Activated CD4-positive, alpha-beta T cell treated with anti-CD3 and anti-CD28 coated beads for 24 hours (primary cell): ENCODE measurements around the gene MYO7B.

Source experiments
- DNase-seq, 2 donors: peaks; one replicate each; pipeline ENCODE4 v3.0.0-alpha.2; 2020; ENCODE audit warnings: low read depth in 2 of 2

The MYO7B gene

GRCh38 chr2:127637725-127638252 is 102.3 kb downstream of the MYO7B start:
- no peak for DNase-seq

DNA sequence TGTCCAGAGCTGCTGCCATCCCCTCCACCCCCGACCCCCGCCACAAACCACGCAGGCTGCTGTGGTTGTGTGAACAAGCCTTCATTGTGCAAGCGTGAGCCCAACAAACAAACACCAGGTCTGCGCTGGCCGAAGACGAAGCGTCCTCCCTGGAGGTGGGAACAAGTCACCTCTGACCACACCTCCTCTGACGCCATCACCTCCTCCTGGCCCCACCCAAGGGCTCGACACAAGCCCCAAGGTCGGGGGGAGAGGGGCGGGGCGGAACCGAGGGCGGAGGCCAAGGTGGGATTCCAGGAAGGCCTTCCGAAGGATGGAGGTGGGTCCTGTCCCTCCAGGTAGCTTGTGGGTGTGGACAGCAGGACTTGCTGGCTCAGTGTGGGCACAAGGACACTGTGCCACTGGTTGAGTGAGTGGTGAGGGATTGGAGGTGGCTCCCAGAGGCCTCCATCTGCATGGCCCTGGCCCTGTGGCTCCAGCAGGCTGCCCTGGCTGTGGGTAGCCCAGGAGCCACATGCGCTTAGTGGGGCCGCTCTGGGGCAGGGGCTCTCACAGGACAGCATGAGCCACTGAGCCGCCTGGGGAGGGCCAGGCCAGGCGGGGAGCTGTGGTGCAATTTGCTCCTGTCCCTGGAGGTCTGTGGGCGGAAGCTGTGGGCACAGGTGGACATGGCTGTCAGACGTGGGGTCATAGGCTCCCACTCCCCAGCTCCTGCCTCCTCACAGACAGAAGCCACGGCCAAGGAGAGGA is 103.1 kb downstream of the MYO7B start:
- no peak for DNase-seq

DNA sequence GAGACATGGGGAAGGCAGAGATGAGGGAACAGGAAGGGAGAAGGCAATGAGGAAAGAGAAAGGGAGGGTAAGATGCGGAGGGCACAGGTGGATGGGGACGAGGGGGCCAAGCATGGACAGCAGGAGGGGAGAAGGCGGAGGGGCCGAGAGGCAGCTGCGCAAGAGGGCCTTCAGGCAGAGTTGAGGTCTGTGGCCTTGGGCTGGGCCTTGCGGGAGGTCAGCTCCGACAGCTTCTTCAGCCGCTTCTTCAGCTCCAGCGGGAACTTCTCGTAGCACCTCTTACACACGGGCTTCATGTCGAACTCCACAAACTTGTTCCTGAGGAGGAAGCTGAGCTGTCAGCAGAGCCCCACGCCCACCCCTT is 103.6 kb downstream of the MYO7B start:
- no peak for DNase-seq

DNA sequence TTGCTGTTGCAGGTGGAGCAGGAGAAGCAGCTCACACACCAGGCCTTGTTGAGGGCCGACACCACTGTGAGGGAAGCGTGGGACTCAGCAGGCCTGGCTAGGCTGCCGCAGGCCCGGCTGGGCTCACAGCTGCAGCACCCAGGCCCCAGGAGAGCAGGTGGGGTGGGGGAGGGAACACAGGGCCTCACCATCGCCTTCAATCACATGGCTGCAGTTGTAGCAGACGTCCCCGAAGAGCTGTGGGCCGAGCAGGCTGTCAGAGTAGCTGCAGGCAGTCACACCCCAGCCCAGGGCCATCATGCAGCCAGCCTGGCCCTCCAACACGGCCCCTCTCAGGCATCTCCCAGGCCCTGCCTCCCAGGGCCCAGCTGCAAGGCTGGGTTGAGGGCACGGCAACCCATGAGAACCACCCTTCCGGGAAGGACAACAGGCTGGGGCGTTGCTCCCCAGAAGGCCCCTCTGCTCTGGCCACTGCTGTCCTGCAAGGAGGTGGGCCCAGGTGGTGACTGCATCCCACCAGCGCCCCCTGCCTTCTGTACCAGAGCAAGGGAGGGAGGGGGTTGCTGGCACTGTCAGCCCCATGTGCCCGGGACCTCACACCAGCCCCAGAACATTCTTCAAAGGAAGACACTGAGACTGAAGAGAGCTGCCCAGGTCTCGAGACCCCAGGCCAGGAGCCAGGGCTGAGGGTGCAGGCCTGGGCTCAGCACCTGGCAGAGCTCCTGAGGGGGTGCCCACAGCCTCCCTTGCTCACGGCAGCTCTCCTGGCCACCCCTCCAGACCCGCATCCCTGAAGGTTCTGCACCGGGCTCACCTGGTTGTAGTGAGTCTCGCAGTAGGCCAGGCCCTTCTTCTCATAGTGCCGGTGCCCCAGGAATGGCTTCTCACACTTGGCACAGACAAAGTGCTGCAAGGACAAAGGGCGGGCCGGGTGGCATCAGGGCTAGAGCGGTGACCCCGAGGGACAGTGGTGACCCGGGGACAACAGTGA is 104.9 kb downstream of the MYO7B start:
- DNase-seq = no peak

DNA sequence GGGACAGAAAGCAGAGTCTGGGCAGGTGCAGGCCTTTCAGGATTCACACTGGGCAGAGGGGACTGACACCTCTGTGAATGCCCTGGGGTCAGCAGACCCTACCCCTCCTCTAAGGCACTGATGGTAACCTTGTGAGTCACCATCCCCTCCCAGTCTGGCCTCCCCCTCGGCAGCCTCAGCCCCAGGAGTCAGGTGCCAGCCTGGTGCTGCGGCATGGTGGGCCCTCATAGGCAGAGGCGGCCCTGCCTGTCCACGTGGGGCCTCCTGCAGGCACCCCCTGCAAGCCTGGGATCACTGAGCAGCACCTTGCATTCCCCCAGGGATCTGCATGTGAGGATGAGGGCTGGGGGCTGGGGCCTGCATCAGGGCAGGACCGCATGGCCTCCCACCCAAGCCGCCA is 105.7 kb downstream of the MYO7B start:
- DNase-seq = no peak

DNA sequence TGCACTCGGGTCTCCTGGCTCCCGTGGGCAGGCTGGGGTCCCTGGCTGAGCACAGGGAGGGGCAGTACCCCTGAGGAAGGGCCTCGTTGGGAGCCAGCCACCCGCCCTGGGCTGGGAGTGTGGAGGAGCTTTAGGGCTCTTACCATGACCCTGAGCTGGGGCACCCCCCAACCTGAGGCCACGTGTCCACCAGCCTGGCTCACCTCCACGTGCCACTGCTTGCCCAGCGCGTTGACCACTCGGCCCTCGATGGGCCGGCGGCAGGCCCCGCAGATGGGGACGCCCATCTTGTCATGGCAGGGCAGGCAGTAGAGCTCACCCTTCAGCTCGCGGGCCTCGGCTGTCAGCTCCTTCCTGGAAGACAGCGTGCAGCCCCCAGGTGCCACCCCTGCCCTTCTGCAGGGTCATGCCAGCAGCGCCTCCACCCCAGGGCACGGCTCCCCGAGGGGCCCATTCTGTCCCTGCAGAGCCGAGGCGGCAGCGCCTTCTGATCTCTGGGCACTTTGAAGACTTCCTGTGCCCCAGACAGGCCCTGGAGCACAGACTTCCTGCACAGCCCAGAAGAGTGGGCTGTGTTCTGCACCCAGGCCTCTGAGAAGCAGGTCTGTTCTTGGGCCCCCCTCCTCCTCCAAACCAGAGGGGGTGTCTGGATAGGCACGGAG is 106.5 kb downstream of the MYO7B start:
- DNase-seq = no peak

GRCh38 chr2:127642706-127643438 is 107.4 kb downstream of the MYO7B start:
- DNase-seq = no peak

GRCh38 chr2:127643439-127644065 is 108.1 kb downstream of the MYO7B start:
- no peak for DNase-seq

GRCh38 chr2:127644066-127645025 is 108.9 kb downstream of the MYO7B start:
- no peak for DNase-seq

DNA sequence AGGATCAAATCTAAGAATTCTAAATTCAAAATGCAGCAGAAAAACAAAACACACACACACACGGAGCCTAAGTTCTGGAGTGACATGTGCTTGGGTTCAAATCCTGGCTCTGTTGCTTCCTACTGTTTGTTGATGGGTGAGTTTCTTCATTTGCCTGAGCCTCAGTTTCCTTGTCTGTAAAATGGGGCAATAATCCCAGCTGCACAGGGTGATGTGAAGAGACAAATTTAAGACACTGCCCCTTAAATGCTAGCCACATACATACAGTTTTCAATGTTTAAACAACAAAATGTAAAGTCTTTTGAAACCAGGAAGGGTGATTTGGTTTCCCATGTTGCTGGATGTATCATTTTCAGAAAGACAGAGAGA is 109.5 kb downstream of the MYO7B start:
- DNase-seq = no peak

DNA sequence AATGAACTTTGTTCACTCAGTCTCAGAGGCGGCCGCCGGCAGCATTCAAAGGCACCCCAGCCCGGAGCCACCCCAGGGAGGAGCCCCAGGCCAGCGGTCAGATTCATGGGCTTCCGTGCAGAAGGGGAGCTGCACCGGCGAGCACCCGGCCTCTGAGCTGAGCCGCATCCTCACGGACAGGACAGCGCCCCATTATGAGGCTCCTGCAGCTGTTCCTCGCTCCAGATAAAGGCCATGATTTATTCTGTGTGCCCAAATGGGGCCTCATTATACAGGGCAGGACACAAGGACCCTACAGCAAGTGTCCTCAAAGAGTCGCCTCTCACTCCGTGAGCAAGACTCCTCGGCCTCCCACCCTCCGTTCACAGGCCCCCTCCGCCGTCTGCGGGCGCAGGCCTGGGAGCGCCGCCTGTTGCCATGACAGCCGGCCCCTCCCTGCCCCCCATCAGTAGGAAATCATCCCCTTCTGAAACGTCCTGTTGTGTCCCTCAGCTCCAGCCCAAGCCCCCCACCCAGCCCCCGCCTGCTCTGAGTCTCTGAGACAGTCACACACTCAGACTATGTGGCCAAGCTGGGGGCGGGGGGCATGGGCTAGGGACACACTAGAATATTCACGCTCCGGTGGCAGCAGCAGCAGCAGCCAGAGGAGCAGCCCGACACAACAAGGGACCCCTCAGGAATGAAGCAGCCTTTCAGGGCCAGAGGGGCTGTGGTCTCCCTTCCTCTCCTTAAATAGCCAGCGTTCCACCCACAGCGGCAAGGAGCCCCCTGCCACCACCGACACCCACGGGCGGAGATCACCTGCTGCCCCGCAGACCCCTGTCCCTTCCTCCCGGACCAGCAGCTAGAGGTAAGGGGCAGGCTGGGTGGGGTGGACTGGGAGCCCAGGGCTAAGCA is 110.2 kb downstream of the MYO7B start, which contains the start of gene GPR17:
Gene GPR17 (plus strand): TSS at position 759 of the 897 bp plus-strand sequence. CDS start 4,583 bp downstream, outside the sequence.
- DNase-seq = no peak

- no peak for DNase-seq
Observed at GRCh38 chr2:127646487-127647241, 111.2 kb downstream of the MYO7B start.

- DNase-seq = no peak
Observed at GRCh38 chr2:127647242-127648190, 112.0 kb downstream of the MYO7B start.

- no peak for DNase-seq
Observed at GRCh38 chr2:127648321-127648720, 112.8 kb downstream of the MYO7B start.

- no peak for DNase-seq
Observed at GRCh38 chr2:127649100-127649611, 113.7 kb downstream of the MYO7B start.

DNA sequence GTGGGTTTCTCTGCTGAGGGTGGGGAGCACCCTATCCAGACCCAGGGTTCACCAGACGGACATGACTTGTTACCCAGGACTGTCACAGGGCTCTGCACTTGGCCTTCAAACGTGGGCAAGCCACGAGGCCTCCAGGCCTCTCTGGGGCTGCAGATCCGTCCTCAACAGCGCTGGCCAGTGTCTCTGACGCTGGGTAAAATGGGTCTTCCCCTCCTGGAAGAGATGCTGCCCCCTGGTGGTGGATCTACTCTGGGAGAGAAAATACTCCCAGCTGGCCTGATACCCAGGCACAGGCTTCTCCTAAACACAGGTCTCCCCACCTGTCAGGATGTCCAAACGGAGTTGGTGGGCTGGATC is 114.2 kb downstream of the MYO7B start:
- DNase-seq = peak; percentile 77 to 90
